H1 (cell line): ENCODE data around the gene RXRA. TPM values are rescaled to one million over a fixed set of nuclear protein-coding genes. Genes with fewer than 3 reads are reported as not detected.
A peak's percentile ranks its signal among the peaks of the same experiment; 100 is the strongest.

Experiments used
- CTCF ChIA-PET: fragments of 300-600 bp; sonication (Branson Sonifier 250); formaldehyde crosslinking; loops from one replicate; lab custom pipeline; 2021; ENCODE audit not compliant: partially characterized antibody; lab: Charles Lee
- POLR2A ChIA-PET: fragments of 300-600 bp; sonication (Branson Sonifier 250); formaldehyde crosslinking; loops from one replicate; lab custom pipeline; 2021; ENCODE audit warnings: inconsistent platforms; ENCODE audit not compliant: partially characterized antibody; lab: Charles Lee
- DNase-seq, 2 experiments: peaks; one replicate each; pipeline versions ENCODE4 v3.0.0 to v3.0.0-alpha.2; 2010 to 2022; ENCODE audit warnings: low spot score in 2 of 2, low read depth in 1 of 2, mixed read lengths in 1 of 2
- FAIRE-seq: peaks from 2 replicates; lab custom pipeline; 2011; peaks lifted over from hg19 to GRCh38; lab: Jason Lieb, UNC
- H2AFZ ChIP-seq: 2 replicates; pipeline ENCODE4 v1.8.1; 2012; ENCODE audit warnings: low read length, inconsistent platforms
- H2AK5ac ChIP-seq: 2 replicates; pipeline ENCODE4 v1.6.1; 2013; ENCODE audit warnings: low read depth, low read length
- H2BK120ac ChIP-seq: replicated peaks from 2 replicates; pipeline ENCODE3; 2013; ENCODE audit warnings: low read depth, low read length, inconsistent platforms
- H2BK12ac ChIP-seq: 2 replicates; pipeline ENCODE4 v1.6.1; 2013; ENCODE audit warnings: low read depth, low read length
- H2BK15ac ChIP-seq: 2 replicates; pipeline ENCODE4 v1.6.1; 2013; ENCODE audit warnings: low read length
- H2BK20ac ChIP-seq: 2 replicates; pipeline ENCODE4 v1.6.1; 2013; ENCODE audit warnings: low read length
- H2BK5ac ChIP-seq: 2 replicates; pipeline ENCODE4 v1.6.1; 2013; ENCODE audit warnings: low read depth, low read length
- H3K14ac ChIP-seq: 2 replicates; pipeline ENCODE4 v1.6.1; 2013; ENCODE audit warnings: inconsistent platforms; ENCODE audit not compliant: insufficient read length
- H3K18ac ChIP-seq: 2 replicates; pipeline ENCODE4 v1.6.1; 2013; ENCODE audit warnings: low read length; ENCODE audit errors: extremely low read depth
- H3K23ac ChIP-seq: 2 replicates; pipeline ENCODE4 v1.6.1; 2013; ENCODE audit warnings: inconsistent platforms; ENCODE audit not compliant: insufficient read length
- H3K23me2 ChIP-seq: 2 replicates; pipeline ENCODE4 v1.6.1; 2013; ENCODE audit warnings: low read depth, low read length
- H3K27ac ChIP-seq: 2 replicates; pipeline ENCODE4 v1.6.1; 2011; ENCODE audit warnings: low read depth, low read length, inconsistent platforms
- H3K27me3 ChIP-seq, 4 experiments: replicated peaks in 1 of 4; 1 replicate in 1 of 4; 2 replicates in 3 of 4; pipeline versions ENCODE4 v1.6.1 to v1.8.1; 2011 to 2013; ENCODE audit warnings: low read length in 3 of 4, mild to moderate bottlenecking in 3 of 4, inconsistent platforms in 2 of 4, mixed read lengths in 2 of 4, moderate library complexity in 1 of 4; ENCODE audit not compliant: control insufficient read depth in 3 of 4, insufficient read depth in 3 of 4; ENCODE audit errors: extremely low read depth in 1 of 4
- H3K36me3 ChIP-seq, 4 experiments: 2 replicates each; pipeline versions ENCODE4 v1.6.1 to v1.8.1; 2011 to 2013; ENCODE audit warnings: mild to moderate bottlenecking in 4 of 4, low read length in 3 of 4, moderate library complexity in 2 of 4, control low read depth in 1 of 4, inconsistent platforms in 1 of 4; ENCODE audit not compliant: insufficient read depth in 4 of 4, control insufficient read depth in 2 of 4
- H3K4ac ChIP-seq: replicated peaks from 2 replicates; pipeline ENCODE3; 2013; ENCODE audit warnings: low read length, low read depth, mixed read lengths, inconsistent platforms; ENCODE audit not compliant: insufficient read length
- H3K4me1 ChIP-seq, 4 experiments: replicated peaks in 1 of 4; 1 replicate in 1 of 4; 2 replicates in 3 of 4; pipeline versions ENCODE4 v1.6.1 to v1.8.1; 2011 to 2013; ENCODE audit warnings: low read length in 3 of 4, inconsistent platforms in 2 of 4, mixed read lengths in 1 of 4; ENCODE audit not compliant: insufficient read depth in 4 of 4, control insufficient read depth in 3 of 4
- H3K4me2 ChIP-seq, 2 experiments: 2 replicates each; pipeline versions ENCODE4 v1.6.1 to v1.8.1; 2011 to 2013; ENCODE audit warnings: low read depth in 2 of 2, low read length in 2 of 2, control low read depth in 1 of 2, inconsistent platforms in 1 of 2, mild to moderate bottlenecking in 1 of 2; ENCODE audit not compliant: insufficient read depth in 1 of 2
- H3K4me3 ChIP-seq, 4 experiments: fragments of 200-600, 300-600 bp in 1 of 4; sonication (generic), shearing (Covaris generic), sonication (Bioruptor Twin) in 1 of 4; 2 replicates each; pipeline versions ENCODE4 v1.5.1 to v1.8.1; 2011 to 2016; ENCODE audit warnings: low read length in 4 of 4, low read depth in 3 of 4, control low read depth in 2 of 4, inconsistent platforms in 2 of 4, mild to moderate bottlenecking in 2 of 4, mixed read lengths in 1 of 4, moderate library complexity in 1 of 4; ENCODE audit not compliant: insufficient read depth in 2 of 4; ENCODE audit errors: extremely low read depth in 1 of 4
- H3K56ac ChIP-seq: replicated peaks from 2 replicates; pipeline ENCODE3; 2013; ENCODE audit warnings: low read depth, mild to moderate bottlenecking, mixed read lengths, low read length, inconsistent platforms; ENCODE audit not compliant: insufficient read length
- H3K79me1 ChIP-seq: 2 replicates; pipeline ENCODE4 v1.6.1; 2013; ENCODE audit warnings: low read depth, low read length, control low read depth
- H3K79me2 ChIP-seq, 2 experiments: 2 replicates each; pipeline versions ENCODE4 v1.6.1 to v1.8.1; 2012 to 2013; ENCODE audit warnings: low read length in 2 of 2, mild to moderate bottlenecking in 2 of 2, inconsistent platforms in 1 of 2; ENCODE audit not compliant: insufficient read depth in 2 of 2, control insufficient read depth in 1 of 2
- H3K9ac ChIP-seq, 4 experiments: replicated peaks in 1 of 4; 1 replicate in 1 of 4; 2 replicates in 3 of 4; pipeline versions ENCODE4 v1.6.1 to v1.8.1; 2011 to 2013; ENCODE audit warnings: low read depth in 3 of 4, low read length in 3 of 4, control low read depth in 2 of 4, mild to moderate bottlenecking in 2 of 4, moderate library complexity in 2 of 4, inconsistent platforms in 1 of 4; ENCODE audit errors: extremely low read depth in 1 of 4
- H3K9me3 ChIP-seq, 2 experiments: 2 replicates each; pipeline versions ENCODE4 v1.6.1 to v1.8.1; 2012 to 2013; ENCODE audit warnings: mild to moderate bottlenecking in 2 of 2, moderate library complexity in 2 of 2, control low read depth in 1 of 2, inconsistent platforms in 1 of 2, low read depth in 1 of 2, low read length in 1 of 2, mixed read lengths in 1 of 2; ENCODE audit not compliant: insufficient read depth in 2 of 2
- H4K20me1 ChIP-seq, 2 experiments: replicated peaks in 1 of 2; 2 replicates each; pipeline versions ENCODE3 to v1.8.1; 2011 to 2013; ENCODE audit warnings: inconsistent platforms in 2 of 2, low read length in 2 of 2, mild to moderate bottlenecking in 1 of 2; ENCODE audit not compliant: insufficient read depth in 2 of 2, control insufficient read depth in 1 of 2
- H4K5ac ChIP-seq: 2 replicates; pipeline ENCODE4 v1.6.1; 2013; ENCODE audit warnings: low read length, low read depth, mixed read lengths, inconsistent platforms; ENCODE audit not compliant: insufficient read length
- H4K8ac ChIP-seq: 2 replicates; pipeline ENCODE4 v1.8.0; 2013; ENCODE audit warnings: mild to moderate bottlenecking, moderate library complexity, low read length, inconsistent platforms; ENCODE audit not compliant: insufficient read depth; ENCODE audit errors: extremely low read depth
- H4K91ac ChIP-seq: replicated peaks from 2 replicates; pipeline ENCODE3; 2013; ENCODE audit warnings: low read length, mixed read lengths, inconsistent platforms; ENCODE audit not compliant: insufficient read length
- CTBP2 ChIP-seq: IDR thresholded peaks from 2 replicates; pipeline ENCODE4 v1.7.0; 2011; ENCODE audit warnings: borderline replicate concordance, mild to moderate bottlenecking, moderate library complexity, mixed read lengths, low read length; ENCODE audit not compliant: insufficient read depth, insufficient read length
- KDM1A ChIP-seq: fragments of 200-600, 300-600 bp; sonication (generic); IDR thresholded peaks from 2 replicates; pipeline ENCODE4 v1.7.1; 2016; ENCODE audit warnings: mild to moderate bottlenecking, low read length, borderline replicate concordance
- RBBP5 ChIP-seq: IDR thresholded peaks from 2 replicates; pipeline ENCODE4 v1.7.1; 2012; ENCODE audit warnings: low read depth, mild to moderate bottlenecking, inconsistent platforms, low read length, moderate library complexity, borderline replicate concordance
- SP1 ChIP-seq: IDR thresholded peaks from 2 replicates; pipeline ENCODE4 v1.6.1; 2011; ENCODE audit warnings: low read depth, low read length
- TAF1 ChIP-seq: IDR thresholded peaks from 2 replicates; pipeline ENCODE4 v1.6.1; 2011; ENCODE audit warnings: mild to moderate bottlenecking, low read depth, low read length
- WGBS, 2 experiments: shearing (Covaris generic) in 1 of 2; methylation state at CpG; one replicate each; pipeline versions ENCODE4 v1.1.6 to v1.1.7; 2013 to 2015; ENCODE audit warnings: low lambda C conversion rate in 2 of 2, mixed read lengths in 2 of 2, inconsistent platforms in 1 of 2, low coverage in 1 of 2, missing lambda C conversion rate in 1 of 2; ENCODE audit not compliant: insufficient replicate concordance in 2 of 2, insufficient coverage in 1 of 2, insufficient read length in 1 of 2; ENCODE audit errors: extremely low coverage in 1 of 2, missing lambda C conversion rate in 1 of 2; 5-methylcytosine and 5-hydroxymethylcytosine counted together
- polyA plus RNA-seq, 7 experiments: library from polyadenylated mRNA; depleted of rRNA in 3 of 7; stranded (reverse) in 5 of 7; unstranded in 2 of 7; fragments of >200 nt in 5 of 7; fragments of 200-250 nt in 2 of 7; gene quantifications; 1 replicate in 5 of 7; 2 replicates in 1 of 7; 4 replicates in 1 of 7; pipeline versions ENCODE4 v1.2.1 to v1.2.3, GENCODE V29; 2011 to 2013; ENCODE audit warnings: missing spikeins in 2 of 7, mixed read lengths in 2 of 7
- total RNA-seq: library from RNA; stranded (reverse); fragmentation: NEBNext Ultra II Directional; extraction: Animal tissue kit (Norgen Biotek cat#: 25700); gene quantifications from 2 replicates; pipeline ENCODE4 v1.2.1, GENCODE V29; 2021

Gene RXRA
- total and polyA plus RNA-seq, 2 of the 8 experiments (the other 6 are each of a cell fraction or from before 2014, with no cell fraction given) = 9.8 to 29.4 TPM

- FAIRE-seq = no peak
- H4K91ac ChIP-seq = no peak overlapping the region
- H3K9me3 ChIP-seq = no peaks in the 10 kb centered on the region
- no peak overlapping the region for H3K4me3 ChIP-seq
- H3K18ac ChIP-seq = no peak overlapping the region
- H3K79me2 ChIP-seq = no peaks in the 10 kb centered on the region
- no peak overlapping the region for H2BK15ac ChIP-seq
- no peak overlapping the region for H3K9ac ChIP-seq
- no peak overlapping the region for H2AFZ ChIP-seq
- H3K56ac ChIP-seq = no peak overlapping the region
- no peak for DNase-seq
- CTCF ChIA-PET = interaction anchor here (0.7 to 1.5 kb wide), 2 partner anchors 9 to 152 kb away, joined by 3 read pairs; no protein-coding TSS in a partner anchor
- H3K4me1 ChIP-seq = peaks cover 0 to 26% (median 11%) of the 10 kb centered on the region in 4 experiments; a peak in 4 of 7 replicates
- H3K79me1 ChIP-seq = peaks cover 8% of the 10 kb centered on the region; the same call in 1 of the 2 replicates
- WGBS, 2 experiments = 87% methylated on average over 40 of the region's 40 CpGs; no CpG with 5 or more reads in 1 of the 2 experiments
- H3K23ac ChIP-seq = no peak overlapping the region
- H3K23me2 ChIP-seq = no peaks in the 10 kb centered on the region; the same call in 1 of the 2 replicates
- no peak overlapping the region for H3K4me2 ChIP-seq
- H3K36me3 ChIP-seq = no peaks in the 10 kb centered on the region
- H2BK5ac ChIP-seq = peak overlapping the region; percentile 78; the same call in 1 of the 2 replicates
- 0 out of 2 replicates have a peak overlapping the region, but pooled peaks have one; percentile 48 for H2BK20ac ChIP-seq
- POLR2A ChIA-PET = no interaction called here
- no peak overlapping the region for H2AK5ac ChIP-seq
- no peak overlapping the region for H4K5ac ChIP-seq
- H4K8ac ChIP-seq = peak overlapping the region; percentile 68; the same call in 1 of the 2 replicates
- no peak overlapping the region for H3K27ac ChIP-seq
- no peak overlapping the region for H2BK120ac ChIP-seq
- H3K27me3 ChIP-seq = no peaks in the 10 kb centered on the region
- peaks cover 2 to 3% of the 10 kb centered on the region in 2 experiments for H4K20me1 ChIP-seq
- H2BK12ac ChIP-seq = peak overlapping the region; percentile 39; the same call in 1 of the 2 replicates
- H3K4ac ChIP-seq = no peak overlapping the region
- no peak overlapping the region for H3K14ac ChIP-seq
- TF ChIP-seq RBBP5 (no peak), TAF1 (no peak), KDM1A (no peak), CTBP2 (no peak), SP1 (no peak)
Measured at GRCh38 chr9:134408939-134409737, 82.9 kb downstream of the RXRA start.
